Nucleus accumbens (tissue), 56 donors: ENCODE data around the gene CTDNEP1.

Experiments
- DNase-seq, 56 donors: peaks; one replicate each; lab custom pipeline; 2025; lab: John Stamatoyannopoulos, UW

The CTDNEP1 gene

GRCh38 chr17:7251661-7252175 is at the start of gene CTDNEP1:
Gene CTDNEP1 (minus strand): TSS chr17:7251734. CDS start chr17:7251296, 438 bp downstream.
- peak; percentile 90 to 99 (median 97) for DNase-seq

- DNase-seq: peak in 45 of 56 donors; percentile 20 to 84 (median 58)
These were observed 44.8 kb upstream of the CTDNEP1 start for GRCh38 chr17:7296189-7296861.

- no peak for DNase-seq
These were observed 44.0 kb upstream of the CTDNEP1 start for GRCh38 chr17:7295230-7296180.

GRCh38 chr17:7294614-7295153 is 43.1 kb upstream of the CTDNEP1 start, which contains the start of gene YBX2:
Gene YBX2 (minus strand): TSS chr17:7294639. CDS start chr17:7294500, 139 bp downstream.
- DNase-seq: peak in 5 of 56 donors; percentile 13 to 52 (median 18)

- peak in 1 of 56 donors; percentile 5 for DNase-seq
These were observed 42.5 kb upstream of the CTDNEP1 start for GRCh38 chr17:7293816-7294613.

GRCh38 chr17:7293159-7293558 is 41.6 kb upstream of the CTDNEP1 start:
- DNase-seq: no peak

GRCh38 chr17:7292729-7293128 is 41.2 kb upstream of the CTDNEP1 start:
- DNase-seq: peak in 3 of 56 donors; percentile 1 to 32 (median 20)

GRCh38 chr17:7292194-7292593 is 40.7 kb upstream of the CTDNEP1 start:
- DNase-seq: no peak

GRCh38 chr17:7290685-7291084 is 39.2 kb upstream of the CTDNEP1 start:
- no peak for DNase-seq

GRCh38 chr17:7290166-7290565 is 38.6 kb upstream of the CTDNEP1 start:
- DNase-seq: no peak

GRCh38 chr17:7289256-7290032 is 37.9 kb upstream of the CTDNEP1 start:
- no peak for DNase-seq

- no peak for DNase-seq
These were observed 34.1 kb upstream of the CTDNEP1 start for GRCh38 chr17:7285679-7286078.

GRCh38 chr17:7284911-7285310 is 33.4 kb upstream of the CTDNEP1 start:
- DNase-seq: no peak

- no peak for DNase-seq
These were observed 32.1 kb upstream of the CTDNEP1 start for GRCh38 chr17:7283471-7284216.

GRCh38 chr17:7282752-7283321 is 31.3 kb upstream of the CTDNEP1 start:
- DNase-seq: no peak

- peak in 2 of 56 donors; percentile 15 to 40 for DNase-seq
These were observed 30.6 kb upstream of the CTDNEP1 start for GRCh38 chr17:7281953-7282751.
